K562 (cell line): Measurements from ENCODE around the gene DENND1A. TPM values are rescaled to one million over a fixed set of nuclear protein-coding genes. Genes with fewer than 3 reads are reported as not detected.
A peak's percentile ranks its signal among the peaks of the same experiment; 100 is the strongest.

ENCODE experiments used
- ADNP ChIP-seq: fragments of 200-800 bp; sonication (Bioruptor generic); IDR thresholded peaks from 2 replicates; pipeline ENCODE4 v1.6.1; 2016; ENCODE audit warnings: missing genetic modification characterization, missing compliant biosample characterization
- CREB1 ChIP-seq, 2 experiments: sonication (generic) in 1 of 2; formaldehyde crosslinking in 1 of 2; IDR thresholded peaks; 2 replicates each; pipeline versions ENCODE4 v1.6.1 to v1.8.0; 2012 to 2022; ENCODE audit warnings: inconsistent platforms in 1 of 2, mild to moderate bottlenecking in 1 of 2, missing genetic modification reagents in 1 of 2, moderate library complexity in 1 of 2
- E2F6 ChIP-seq, 2 experiments: IDR thresholded peaks; 2 replicates each; pipeline ENCODE4 v1.6.1; 2011; ENCODE audit warnings: borderline replicate concordance in 1 of 2, control low read depth in 1 of 2, low read depth in 1 of 2, low read length in 1 of 2, mild to moderate bottlenecking in 1 of 2, mixed read lengths in 1 of 2, moderate library complexity in 1 of 2; ENCODE audit not compliant: insufficient read depth in 1 of 2, insufficient read length in 1 of 2, poor library complexity in 1 of 2, severe bottlenecking in 1 of 2; ENCODE audit errors: extremely low read depth in 1 of 2
- KDM1A ChIP-seq, 2 experiments: fragments of 450-650 bp; IDR thresholded peaks; 2 replicates each; pipeline ENCODE4 v1.6.1; 2016; ENCODE audit warnings: mild to moderate bottlenecking in 2 of 2
- NBN ChIP-seq: fragments of 450-650 bp; IDR thresholded peaks from 2 replicates; pipeline ENCODE4 v1.6.1; 2016; ENCODE audit warnings: low read depth, mild to moderate bottlenecking
- NFYB ChIP-seq: IDR thresholded peaks from 2 replicates; pipeline ENCODE4 v1.6.1; 2011; ENCODE audit warnings: mild to moderate bottlenecking, moderate library complexity; ENCODE audit not compliant: insufficient read length; ENCODE audit errors: extremely low read depth
- POU5F1 ChIP-seq: fragments of 150-350 bp; IDR thresholded peaks from 2 replicates; pipeline ENCODE4 v1.6.1; 2014; ENCODE audit warnings: borderline replicate concordance, low read length, low read depth, mild to moderate bottlenecking; ENCODE audit not compliant: partially characterized antibody
- PTRF ChIP-seq: fragments of 450-650 bp; IDR thresholded peaks from 2 replicates; pipeline ENCODE4 v1.6.1; 2016; ENCODE audit warnings: mild to moderate bottlenecking, missing genetic modification characterization, missing compliant biosample characterization
- SIRT6 ChIP-seq: IDR thresholded peaks from one replicate; pipeline ENCODE4 v1.6.1; 2012; ENCODE audit warnings: low read depth, mild to moderate bottlenecking, control low read depth, inconsistent platforms, low read length, moderate library complexity
- SRSF3 ChIP-seq: fragments of 200-400 bp; formaldehyde crosslinking; IDR thresholded peaks from 2 replicates; pipeline ENCODE4 v1.6.1; 2016; ENCODE audit warnings: mild to moderate bottlenecking, low read length, moderate library complexity; ENCODE audit not compliant: insufficient read depth
- TAF1 ChIP-seq: IDR thresholded peaks from 2 replicates; pipeline ENCODE4 v1.6.1; 2011; ENCODE audit warnings: mild to moderate bottlenecking, low read length, moderate library complexity; ENCODE audit not compliant: insufficient read depth, control insufficient read depth, severe bottlenecking; ENCODE audit errors: extremely low read depth
- ZBTB12 ChIP-seq: fragments of 250-450 bp; sonication (Bioruptor Pico); IDR thresholded peaks from 2 replicates; pipeline ENCODE4 v1.4.0; 2020
- ZNF174 ChIP-seq: fragments of 250-450 bp; sonication (Bioruptor Pico); IDR thresholded peaks from 2 replicates; pipeline ENCODE4 v1.4.0; 2020; ENCODE audit warnings: mild to moderate bottlenecking
- ZNF212 ChIP-seq: fragments of 450-650 bp; formaldehyde crosslinking; IDR thresholded peaks from 2 replicates; pipeline ENCODE4 v1.4.0; 2020; ENCODE audit warnings: mild to moderate bottlenecking
- ZNF764 ChIP-seq: fragments of 250-450 bp; sonication (Bioruptor Pico); IDR thresholded peaks from 2 replicates; pipeline ENCODE4 v1.4.0; 2020; ENCODE audit warnings: low read depth, mild to moderate bottlenecking, moderate library complexity
- polyA plus RNA-seq, 8 experiments: library from polyadenylated mRNA; depleted of rRNA in 4 of 8; stranded (reverse) in 5 of 8; unstranded in 3 of 8; fragments of >200 nt; fragmentation: Nextera tagmentation in 2 of 8; fragmentation: Illumina TruSeq in 1 of 8; extraction: Ambion mirVana in 2 of 8; extraction: Trizol in 1 of 8; gene quantifications; 2 replicates each; pipeline versions ENCODE4 v1.2.1 to v1.2.3, GENCODE V29; 2011 to 2014; ENCODE audit warnings: inconsistent platforms in 1 of 8, missing spikeins in 1 of 8
- total RNA-seq, 7 experiments: library from RNA; depleted of rRNA in 6 of 7; stranded (reverse); fragments of >200 nt in 6 of 7; fragmentation: Illumina TruSeq in 2 of 7; extraction: Trizol in 2 of 7; gene quantifications; 2 replicates each; pipeline versions ENCODE4 v1.2.1 to v1.2.3, GENCODE V29; 2011 to 2021; ENCODE audit warnings: low replicate concordance in 1 of 7
- TF ChIP-seq, protein P1 (sequence below): fragments of 450-650 bp; IDR thresholded peaks from 2 replicates; pipeline ENCODE4 v1.6.1; 2016; ENCODE audit warnings: missing biosample characterization, missing genetic modification characterization
- TF ChIP-seq, protein P2 (sequence below): sonication (generic); IDR thresholded peaks from 2 replicates; pipeline ENCODE4 v1.6.1; 2016

Gene DENND1A
- total and polyA plus RNA-seq, 9 of the 15 experiments (the other 6 are each of a cell fraction or from before 2014, with no cell fraction given) = 7.6 to 29.5 (median 15.7) TPM

- no peak for TF ChIP-seq CREB1 (IDR thresholded peaks at IDR 0.05)
- TF ChIP-seq CREB1 (CRISPR knock-in tag; IDR thresholded peaks at IDR 0.05) = no peak
- TF ChIP-seq SRSF3 = no peak
- TF ChIP-seq E2F6 (IDR thresholded peaks at IDR 0.05; ENCODE audit: borderline replicate concordance in 1 of 2, extremely low read depth in 1 of 2, insufficient read depth in 1 of 2, insufficient read length in 1 of 2, low read depth in 1 of 2, low read length in 1 of 2, poor library complexity in 1 of 2, severe bottlenecking in 1 of 2) = no peak
- TF ChIP-seq NBN = 0 out of 2 replicates have a peak, but pooled peaks have one; percentile 17
- no peak for TF ChIP-seq PTRF
- no peak for TF ChIP-seq ZNF212 (CRISPR knock-in tag)
- TF ChIP-seq ADNP (tag) = 0 out of 2 replicates have a peak, but pooled peaks have one; percentile 46
- no peak for TF ChIP-seq ZBTB12 (CRISPR knock-in tag)
- no peak for TF ChIP-seq TAF1
- TF ChIP-seq KDM1A (IDR thresholded peaks at IDR 0.05) = peak; percentile 76 to 83
- no peak for TF ChIP-seq ZNF764 (CRISPR knock-in tag)
- TF ChIP-seq, protein P1, sequence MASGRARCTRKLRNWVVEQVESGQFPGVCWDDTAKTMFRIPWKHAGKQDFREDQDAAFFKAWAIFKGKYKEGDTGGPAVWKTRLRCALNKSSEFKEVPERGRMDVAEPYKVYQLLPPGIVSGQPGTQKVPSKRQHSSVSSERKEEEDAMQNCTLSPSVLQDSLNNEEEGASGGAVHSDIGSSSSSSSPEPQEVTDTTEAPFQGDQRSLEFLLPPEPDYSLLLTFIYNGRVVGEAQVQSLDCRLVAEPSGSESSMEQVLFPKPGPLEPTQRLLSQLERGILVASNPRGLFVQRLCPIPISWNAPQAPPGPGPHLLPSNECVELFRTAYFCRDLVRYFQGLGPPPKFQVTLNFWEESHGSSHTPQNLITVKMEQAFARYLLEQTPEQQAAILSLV (tag) = no peak
- TF ChIP-seq NFYB = no peak
- TF ChIP-seq ZNF174 (CRISPR knock-in tag) = no peak
- TF ChIP-seq, protein P2, sequence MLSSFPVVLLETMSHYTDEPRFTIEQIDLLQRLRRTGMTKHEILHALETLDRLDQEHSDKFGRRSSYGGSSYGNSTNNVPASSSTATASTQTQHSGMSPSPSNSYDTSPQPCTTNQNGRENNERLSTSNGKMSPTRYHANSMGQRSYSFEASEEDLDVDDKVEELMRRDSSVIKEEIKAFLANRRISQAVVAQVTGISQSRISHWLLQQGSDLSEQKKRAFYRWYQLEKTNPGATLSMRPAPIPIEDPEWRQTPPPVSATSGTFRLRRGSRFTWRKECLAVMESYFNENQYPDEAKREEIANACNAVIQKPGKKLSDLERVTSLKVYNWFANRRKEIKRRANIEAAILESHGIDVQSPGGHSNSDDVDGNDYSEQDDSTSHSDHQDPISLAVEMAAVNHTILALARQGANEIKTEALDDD = peak; percentile 41; the same call in 1 of the 2 replicates
- TF ChIP-seq SIRT6 = no peak
- no peak for TF ChIP-seq POU5F1
Observed at GRCh38 chr9:123360161-123361085, 569.5 kb downstream of the DENND1A start (continued).
